CD4-positive, alpha-beta T cell treated with Interleukin-15 for 1 hour (primary cell): ENCODE results near the gene MAD1L1.

Experiments used
- DNase-seq: peaks from one replicate; pipeline ENCODE4 v3.0.0-alpha.2; 2020

The MAD1L1 gene

DNA sequence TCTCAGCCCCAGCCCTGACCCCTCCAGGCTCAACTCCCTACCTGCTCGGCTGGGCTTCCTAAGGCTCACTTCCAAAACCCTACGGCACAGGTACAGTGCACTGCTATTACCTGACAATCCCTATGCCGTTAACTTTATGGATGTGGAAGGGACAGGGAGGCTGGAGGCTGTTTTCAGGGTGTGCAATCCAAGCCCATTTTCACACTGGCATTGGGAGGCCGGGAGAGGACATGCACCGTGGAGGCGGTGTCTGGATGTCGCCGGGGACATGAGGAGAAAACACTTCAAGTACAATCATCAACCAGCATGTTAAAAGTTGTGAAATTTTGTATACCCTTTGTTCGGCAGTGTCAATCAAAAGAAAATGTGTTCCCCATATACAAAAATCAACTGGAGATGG lies 80.1 kb downstream of the MAD1L1 start:
- DNase-seq = no peak

DNA sequence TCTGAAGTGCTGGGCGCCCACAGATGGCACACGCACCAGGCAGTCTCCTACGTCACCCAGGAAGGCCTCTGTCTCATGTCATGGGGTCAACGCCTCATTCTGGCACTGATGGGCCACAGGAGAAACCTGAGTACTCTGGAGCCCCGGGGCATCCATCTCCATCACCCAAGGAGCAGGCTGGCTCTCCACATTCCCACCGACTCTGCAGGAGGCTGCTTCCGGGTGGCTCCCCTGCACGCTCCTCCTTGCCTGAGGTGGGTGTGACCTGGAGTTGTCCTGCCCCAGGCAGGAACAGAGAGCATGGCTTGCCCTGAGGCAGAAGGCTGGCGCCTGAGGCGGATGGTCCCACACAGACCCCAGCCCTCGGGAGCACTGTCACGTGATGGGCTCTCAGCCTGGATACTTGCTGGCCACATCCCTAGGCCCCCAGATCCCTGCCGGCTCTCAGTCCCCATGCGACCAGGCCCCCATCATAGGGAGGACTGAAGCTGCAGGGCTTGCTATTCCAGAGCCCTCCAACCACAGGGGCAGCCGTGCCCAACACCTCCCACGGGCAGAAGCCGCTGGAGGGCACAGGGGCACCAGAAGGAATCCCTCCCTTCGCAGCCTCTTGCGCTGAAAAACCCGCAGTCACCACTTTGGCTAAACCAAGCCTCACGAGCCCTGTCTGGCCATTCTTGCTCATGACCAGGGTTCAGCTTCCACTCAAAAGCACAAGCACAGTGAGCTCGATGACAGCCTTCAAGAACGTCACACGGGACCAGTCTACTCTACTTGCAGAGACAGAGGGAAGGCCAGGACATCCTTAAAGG lies 80.7 kb downstream of the MAD1L1 start:
- no peak for DNase-seq

DNA sequence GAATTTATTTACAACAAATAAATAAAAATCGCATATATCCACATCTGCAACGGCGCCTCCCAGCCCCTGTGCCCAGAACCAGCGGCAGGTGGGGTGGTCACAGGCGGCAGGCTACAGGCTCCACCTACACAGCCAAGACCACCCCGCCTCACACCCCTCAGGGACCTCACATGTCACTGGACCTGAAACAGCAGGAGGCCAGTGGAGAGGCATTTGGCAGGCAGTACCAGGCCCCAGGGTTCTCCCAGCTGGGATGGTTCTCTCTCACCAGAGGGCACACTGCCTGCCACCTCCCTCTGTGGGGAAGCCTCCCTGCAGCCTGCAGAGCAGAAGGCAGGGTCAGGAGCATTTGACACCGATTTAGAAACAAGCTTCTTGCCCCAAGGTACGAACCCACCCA lies 81.5 kb downstream of the MAD1L1 start:
- DNase-seq = no peak

DNA sequence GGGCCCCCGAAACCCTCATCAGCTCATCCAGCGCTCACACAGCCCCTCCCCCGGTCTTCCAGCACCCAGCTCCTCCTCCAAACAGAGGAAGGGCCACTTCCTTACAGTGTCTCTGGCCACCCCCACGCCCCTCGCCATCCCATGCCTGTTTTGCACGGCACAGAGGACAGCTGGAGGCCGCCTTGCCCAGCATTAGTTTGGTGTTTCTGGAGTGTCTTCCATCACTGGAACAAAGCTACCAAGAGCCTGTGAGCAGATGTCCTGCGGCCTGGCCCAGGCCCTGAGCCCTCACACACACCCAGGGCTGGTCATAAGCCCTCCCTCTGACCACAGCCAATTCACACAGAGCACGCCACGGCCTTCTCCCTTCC lies 82.3 kb downstream of the MAD1L1 start:
- no peak for DNase-seq

DNA sequence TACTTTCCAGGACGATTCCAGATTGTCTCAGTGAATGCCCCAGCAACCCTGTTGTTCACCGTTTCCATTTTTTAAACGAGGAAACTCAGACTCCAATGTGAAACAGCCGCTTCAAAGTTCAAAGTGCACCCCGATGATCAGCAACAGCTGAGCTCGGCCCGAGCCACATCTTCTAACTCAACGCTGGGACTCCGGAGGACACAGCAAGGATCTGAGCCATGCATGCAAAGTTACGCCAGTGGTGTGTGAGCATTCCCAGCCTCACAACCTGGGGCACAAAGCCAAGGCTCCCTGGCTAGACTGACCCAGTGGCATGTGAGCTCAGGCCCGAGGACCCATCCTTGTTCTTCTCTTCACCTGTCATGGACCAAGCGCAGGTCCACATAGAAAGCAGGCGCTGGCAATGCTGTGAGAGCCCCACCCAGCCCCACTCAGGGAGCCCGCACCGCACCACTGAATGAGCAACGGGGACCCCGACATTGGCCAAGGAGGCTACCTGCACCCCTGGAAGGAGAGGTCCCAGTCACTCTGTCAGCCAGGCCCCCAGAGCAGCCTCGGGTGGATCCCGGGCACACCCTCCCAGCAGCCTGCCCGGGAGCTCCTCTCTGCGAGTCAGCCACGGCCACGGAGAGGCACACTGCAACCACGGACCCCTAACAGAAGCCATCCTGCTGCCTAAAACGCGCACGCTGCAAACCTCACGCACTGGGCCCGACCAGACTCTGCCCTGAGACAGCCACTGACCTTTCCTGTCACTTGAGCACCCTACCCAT lies 82.9 kb downstream of the MAD1L1 start:
- no peak for DNase-seq

DNA sequence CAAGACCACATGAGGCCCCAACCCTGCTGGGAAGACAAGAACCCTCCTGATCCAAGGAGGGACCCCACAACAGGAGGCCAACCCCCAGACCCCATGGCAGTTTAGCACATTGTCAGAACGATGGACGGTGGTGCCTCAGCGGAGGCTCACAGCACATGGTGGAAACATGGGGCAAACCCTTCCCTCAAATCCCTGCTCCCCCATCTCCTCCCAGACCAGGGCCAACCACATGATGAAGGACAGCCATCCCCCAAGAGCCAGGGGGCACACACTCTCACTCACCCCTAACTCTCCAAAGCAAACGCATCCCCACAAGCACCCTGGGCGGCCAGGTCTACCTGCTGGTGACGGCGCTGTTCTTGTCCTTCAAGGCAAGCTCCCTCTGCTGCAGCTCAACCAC lies 83.9 kb downstream of the MAD1L1 start:
- no peak for DNase-seq

DNA sequence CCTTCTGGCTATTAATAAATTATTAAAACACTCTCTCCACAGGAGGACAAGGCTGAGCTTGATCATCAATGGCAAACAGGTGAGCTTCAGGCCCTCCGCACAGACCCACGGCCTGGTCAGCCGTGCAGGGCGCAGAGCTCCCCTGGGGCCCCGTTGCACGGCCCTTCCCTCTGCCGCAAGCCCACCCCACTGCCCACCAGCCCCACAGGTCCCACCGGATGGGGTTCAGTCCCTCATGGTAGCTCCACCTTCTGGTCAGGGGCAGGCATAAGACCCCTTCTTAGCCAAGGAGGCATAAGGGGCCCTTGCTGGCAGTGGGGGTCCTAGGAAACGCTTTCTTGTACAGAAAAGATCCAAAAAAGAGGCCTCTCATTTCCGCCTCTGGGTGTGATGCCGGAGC lies 84.6 kb downstream of the MAD1L1 start:
- no peak for DNase-seq

DNA sequence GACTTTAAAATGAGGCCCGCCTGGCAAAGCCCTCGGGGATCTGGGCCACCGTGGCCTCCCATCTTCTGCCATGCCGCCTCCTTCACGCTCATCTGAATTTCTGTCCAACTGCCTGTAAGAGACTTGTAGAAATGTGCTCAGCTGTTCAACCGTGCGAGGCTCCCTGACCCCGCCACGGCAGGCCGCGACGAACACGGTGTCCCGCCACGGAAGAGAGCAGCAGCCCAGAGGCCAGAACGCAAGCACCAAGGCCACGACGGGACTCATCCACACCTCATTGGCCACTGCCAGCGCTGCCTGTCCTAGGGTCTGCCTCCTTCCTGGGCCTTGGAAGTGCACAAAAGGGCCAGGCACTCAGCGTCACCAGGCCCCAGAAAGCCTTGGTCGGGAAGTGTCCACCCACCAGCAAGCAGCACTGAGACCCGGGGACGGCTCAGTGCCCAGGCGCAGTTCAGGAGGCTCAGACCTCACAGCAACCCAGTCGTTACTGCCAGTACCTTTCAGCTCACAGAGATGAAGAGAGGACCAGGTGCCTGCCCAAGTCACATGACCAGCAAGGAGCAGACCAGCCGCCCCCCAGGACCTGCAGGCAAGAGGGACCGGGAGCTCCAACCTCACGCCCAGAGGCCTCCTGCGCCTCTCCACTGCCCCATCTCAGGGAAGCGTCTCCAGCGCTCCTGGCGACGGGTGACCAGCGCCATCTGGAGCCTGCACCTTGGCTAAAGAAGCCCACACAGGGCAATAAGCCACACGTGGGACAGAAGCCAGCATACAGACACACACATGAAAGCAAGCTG lies 85.9 kb downstream of the MAD1L1 start:
- DNase-seq = no peak

DNA sequence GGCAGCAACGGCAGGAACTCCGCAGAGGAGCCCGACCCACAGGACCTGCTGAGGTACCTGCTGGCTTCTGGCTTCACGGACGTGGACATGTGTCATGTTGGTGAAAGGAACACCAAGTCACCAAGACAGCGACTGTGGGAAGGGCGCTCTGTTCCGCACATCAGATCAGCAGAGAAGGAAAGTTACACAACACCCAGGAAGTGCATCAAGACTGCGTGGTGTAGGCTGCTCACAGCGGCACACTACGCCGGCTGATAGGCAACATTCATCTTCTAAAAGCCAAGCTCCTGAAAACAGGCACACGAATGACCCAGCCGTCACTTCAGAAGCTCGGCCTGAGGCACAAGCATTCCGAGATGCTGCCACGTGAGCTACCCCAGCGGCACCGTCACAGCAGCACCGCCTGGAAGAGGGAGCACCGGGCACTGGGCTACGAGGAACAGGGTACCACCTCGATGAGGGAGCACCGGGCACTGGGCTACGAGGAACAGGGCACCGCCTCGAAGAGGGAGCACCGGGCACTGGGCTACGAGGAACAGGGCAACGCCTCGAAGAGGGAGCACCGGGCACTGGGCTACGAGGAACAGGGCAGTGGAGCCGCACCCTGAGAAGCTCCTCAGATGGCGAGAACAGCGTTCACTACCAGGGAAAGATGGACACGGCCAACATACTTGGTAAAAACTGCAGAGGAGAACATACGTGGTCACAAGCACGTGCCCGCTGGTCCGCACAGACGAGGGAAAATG lies 86.7 kb downstream of the MAD1L1 start:
- no peak for DNase-seq

DNA sequence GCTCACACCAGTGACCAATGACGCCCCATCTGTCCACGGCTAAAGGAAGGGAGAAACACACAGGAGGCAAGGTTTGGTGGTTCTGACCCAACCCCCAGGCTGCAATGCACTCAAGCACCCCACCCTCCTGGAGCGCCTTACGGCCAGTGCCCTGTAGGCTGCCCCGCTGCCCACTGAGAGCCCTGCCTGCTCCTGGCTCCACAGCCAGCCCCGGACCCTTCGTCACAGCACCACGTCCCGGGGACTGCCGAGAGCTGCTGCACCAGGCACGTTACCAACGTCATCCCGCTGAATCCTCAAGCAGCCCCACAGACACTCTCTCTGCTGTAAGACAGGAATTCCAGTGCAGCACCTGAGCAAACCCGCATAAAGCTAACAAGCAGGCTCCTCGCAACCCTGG lies 87.8 kb downstream of the MAD1L1 start:
- DNase-seq = no peak

DNA sequence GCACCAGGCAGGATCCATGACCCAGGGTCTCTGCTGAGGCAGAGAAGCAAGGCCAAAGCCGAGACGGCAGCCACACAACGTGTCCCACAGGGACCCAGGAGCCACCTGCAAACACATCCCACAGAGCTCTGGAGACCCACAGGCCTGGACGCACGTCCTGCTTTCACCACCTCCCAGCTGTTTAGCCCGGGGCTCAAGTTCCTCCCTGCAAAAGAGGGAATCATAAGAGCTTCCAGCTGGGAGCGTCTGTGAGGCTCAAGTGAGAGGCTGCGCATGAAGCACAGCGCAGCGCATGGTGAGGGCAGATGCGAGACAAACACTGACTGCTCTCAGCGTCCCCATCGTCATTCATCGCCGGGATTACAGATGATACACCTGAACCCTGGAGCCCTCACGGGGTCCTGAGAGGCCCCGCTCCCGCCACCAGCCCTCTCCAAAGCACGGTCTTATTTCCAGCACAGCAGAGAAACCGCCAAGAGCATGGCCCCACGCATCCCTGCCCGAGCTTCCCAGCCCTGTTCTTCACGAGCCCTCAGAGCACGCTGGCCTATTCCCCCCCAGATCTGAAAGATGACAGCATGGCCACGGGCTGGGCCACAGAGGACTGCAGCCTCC lies 88.7 kb downstream of the MAD1L1 start:
- DNase-seq = no peak

DNA sequence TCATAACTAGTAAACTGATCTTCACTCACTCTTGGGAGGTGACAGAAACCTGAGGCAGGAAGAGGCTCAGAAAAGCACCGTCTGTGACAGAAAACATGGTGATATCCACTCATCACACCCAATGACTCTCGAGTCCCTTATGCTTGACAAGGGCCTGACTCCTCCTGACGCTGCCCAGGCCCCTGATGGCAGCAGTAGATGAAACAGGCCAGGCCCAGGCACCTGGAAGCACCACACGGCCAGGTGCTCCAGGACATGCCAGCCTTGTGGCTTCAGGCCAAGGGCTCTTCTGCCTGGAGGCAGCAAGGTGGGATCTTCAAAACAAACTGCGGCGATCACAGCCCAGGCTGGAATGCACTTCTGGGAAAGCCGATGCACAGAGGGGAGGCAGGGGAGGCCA lies 89.3 kb downstream of the MAD1L1 start:
- no peak for DNase-seq

DNA sequence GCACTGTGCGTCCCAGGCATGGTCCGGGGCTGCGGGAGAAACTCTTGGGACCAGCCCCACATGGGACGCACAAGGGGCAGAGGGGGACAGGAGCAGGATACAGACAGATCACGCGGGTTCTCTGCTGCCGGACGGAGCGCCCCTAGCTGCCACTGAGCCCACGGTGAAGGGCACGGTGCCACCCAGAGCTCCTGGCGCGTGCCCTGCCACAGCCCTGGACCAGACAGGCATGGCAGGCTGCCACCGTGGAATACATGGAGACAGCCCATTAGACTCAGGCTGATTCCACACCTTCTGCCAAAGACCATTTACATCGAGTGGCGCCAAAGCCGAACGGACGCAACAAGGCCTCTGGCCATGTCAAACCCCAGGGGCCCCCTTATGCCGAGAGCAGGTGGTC lies 90.4 kb downstream of the MAD1L1 start:
- no peak for DNase-seq

DNA sequence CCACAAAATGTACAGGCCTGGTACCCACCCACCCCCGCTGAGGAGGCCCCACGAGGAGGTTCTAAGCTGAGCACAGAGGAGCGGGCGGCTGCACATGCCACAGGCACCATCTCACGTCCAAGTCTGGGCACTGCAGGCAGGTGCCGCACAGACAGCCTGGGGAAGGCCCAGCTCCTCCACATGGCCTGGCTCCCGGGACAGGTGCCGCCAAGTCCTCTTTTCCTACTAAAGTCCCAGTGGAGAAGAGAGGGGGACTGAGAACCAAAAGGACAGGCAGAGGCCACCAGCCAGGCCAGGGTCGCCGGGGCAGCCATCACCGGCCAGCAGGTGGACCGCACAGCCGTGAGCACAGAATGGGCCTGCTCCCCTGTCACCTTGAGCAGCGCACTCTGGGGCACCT lies 91.1 kb downstream of the MAD1L1 start:
- DNase-seq = no peak

DNA sequence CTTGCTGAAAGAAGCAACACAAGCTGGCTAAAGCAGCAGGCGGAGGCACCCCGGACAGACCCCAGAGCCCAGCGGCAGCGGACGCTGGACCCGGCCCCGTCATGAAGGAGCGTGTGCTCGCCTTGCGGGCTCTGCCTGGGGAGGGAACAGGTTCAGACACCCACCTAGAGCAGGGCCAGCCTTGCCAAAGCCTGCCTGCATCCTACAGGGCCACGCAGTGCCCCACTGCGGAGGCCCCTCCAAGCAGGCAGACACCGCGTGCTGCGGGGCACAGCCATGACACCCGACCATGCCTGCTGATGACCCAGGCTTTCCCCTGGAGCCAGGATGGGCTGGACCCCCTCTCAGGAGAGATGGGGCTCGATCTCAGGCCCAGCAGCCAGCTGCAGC lies 91.7 kb downstream of the MAD1L1 start:
- no peak for DNase-seq

DNA sequence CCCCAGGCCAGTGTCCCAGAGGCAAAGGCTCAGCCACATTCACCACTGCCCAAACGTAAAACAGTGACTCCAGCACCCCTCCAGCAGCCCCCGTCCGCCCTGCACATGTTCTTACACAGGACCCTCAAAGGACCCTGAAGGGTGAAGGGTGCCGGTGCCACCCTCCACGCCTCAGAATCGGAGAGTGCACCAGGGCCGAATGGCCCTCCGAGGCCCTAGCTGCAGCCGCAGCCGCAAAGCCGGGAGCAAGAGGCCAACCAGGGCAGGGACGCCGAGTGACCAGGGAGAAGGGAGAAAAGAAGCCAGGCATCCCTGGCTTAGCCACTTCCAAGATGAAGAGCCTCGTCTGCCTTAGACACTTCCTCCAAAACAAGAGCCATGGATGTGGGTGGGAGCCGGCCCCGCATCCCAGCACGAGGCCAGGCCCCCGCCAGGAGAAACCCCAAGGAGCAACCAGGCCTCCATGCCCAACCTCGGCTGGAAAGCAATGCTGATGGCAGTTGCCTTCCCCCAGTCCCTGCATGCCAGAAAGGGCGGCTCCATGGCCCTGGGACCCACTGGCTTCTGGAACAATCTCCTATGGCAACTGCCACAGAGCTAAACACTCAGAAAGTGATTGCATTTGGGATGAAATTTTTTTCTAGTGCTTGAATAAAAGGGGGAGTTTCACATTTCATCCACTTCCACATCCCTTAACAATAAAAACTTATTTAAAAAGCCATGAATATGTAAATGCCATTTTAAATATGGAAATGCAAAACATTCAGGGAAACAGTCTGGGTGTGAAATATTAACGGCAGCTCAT lies 92.3 kb downstream of the MAD1L1 start:
- no peak for DNase-seq

DNA sequence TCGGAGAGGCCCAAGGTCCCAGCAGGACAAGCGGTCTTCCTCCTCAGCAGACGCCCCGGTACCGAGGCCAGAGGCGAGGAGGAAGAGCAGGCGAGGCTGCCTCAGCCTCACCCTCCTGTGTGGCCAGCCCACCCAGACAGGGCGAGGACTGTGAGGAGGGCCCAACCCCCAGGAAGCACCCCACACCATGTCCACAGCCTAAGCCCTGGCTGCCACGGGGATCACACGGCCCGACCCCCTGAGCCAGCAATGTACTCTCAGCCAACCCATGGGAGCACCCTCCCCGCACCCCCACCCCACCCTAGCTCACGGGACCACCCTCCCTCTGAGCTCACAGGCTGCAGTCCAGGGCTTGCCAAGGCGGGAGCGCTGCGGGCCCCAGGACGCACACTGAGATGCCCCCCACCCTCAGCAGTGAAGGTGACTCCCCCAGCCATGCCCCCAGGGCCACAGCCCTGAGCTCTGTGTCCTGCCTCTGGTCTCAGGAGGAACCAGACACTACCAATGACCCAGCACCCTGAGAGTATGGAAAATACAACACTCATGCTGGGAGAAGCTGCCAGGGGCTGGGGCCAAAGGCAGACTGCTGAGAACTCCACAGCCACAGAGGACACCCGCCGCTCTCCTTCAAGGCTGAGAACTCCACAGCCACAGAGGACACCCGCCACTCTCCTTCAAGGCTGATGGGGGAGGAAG lies 93.6 kb downstream of the MAD1L1 start:
- no peak for DNase-seq

DNA sequence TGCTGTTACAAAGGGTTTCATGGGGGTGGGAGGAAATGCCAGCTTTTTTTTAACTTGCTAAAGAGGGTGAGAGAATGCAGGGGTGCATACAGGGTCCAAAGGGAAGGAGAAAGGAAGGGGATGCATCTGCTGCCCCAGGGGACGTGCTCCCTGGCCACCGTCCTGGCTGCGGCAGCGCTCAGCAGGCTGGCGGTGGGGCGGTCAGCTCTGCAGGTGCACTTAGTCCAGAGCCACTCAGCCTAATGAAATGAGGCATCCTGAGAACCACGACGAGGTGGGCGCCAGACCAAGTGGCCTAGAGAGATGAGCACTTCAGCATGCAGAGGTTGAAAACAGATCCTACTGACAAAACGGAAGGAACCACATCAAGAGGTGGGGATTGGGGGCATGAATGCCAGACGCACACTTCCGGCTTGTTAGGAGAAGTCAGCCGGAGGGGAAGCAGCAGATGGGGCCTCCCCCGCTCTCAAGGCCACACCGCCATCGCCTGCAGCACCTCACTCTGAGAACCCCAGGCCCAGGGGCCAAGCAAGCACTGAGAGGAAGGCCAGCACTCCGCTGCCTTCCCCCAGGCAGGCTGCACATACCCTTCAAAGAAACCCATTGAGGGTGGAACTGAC lies 94.5 kb downstream of the MAD1L1 start:
- peak; percentile 74 for DNase-seq

DNA sequence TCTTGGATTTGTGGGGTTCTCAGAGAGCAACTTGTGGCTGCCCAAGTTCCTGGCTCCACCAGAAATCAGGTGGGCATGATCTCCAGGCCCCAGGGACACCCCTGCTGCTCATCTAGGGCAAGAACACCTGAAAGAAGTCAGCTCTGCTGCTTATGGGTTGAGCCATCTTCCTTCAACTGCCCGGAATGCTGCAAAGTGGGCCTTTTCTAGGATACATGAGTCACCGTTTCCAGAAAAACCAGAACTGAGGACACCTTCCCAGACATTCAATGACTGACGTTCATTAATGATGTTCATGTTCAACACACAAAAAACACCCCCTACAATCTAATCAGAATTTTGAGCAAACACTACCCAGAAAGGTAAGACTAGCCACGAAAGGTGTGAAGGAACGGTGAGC lies 98.0 kb downstream of the MAD1L1 start:
- DNase-seq = no peak

DNA sequence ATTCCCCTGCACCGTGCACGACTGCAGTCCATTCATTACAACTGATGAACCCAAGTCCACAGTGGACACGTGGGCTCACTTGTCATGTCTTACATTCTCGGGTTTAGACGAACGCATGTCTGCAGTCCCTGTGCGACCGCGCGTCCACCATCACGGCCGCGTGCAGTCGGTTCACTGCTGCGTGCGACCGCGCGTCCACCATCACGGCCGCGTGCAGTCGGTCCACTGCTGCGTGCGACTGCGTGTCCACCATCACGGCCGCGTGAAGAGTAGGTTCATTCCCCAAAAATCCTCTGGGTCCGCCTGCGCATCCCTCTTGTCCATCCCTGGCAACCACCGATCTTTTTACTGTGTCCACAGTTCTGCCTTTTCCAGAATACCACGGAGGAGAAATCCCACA lies 100.5 kb downstream of the MAD1L1 start:
- DNase-seq = no peak

DNA sequence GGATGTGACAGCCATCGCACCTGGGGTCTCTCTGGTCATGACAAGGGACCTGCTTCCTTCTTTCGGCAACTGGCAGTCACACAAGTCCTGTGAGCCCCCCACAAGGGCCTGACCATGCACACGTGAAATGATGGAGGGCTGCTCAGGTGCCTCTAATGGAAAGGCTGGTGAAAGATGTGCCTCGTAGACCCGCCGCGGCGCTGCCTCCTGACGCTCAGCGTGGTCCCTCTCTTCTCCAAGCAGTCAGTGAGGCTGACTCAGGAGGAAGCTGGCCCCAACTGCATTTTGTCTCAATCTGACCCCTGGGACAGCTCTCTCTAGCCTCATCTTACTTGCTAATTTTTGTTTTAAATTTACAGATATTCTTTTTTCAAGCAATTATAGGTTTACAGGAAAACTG lies 100.9 kb downstream of the MAD1L1 start:
- DNase-seq = no peak
